ENCODE measurements around the gene CSH2.

GRCh38 chr17:63847525-63848249, 25.8 kb downstream of the CSH2 start:
- TF ChIP-seq CTCF (IDR thresholded peaks at IDR 0.05; ENCODE audit: insufficient read depth, low read length, poor library complexity, severe bottlenecking) = no peak
- no peak for TF ChIP-seq EZH2phosphoT487 (conservative IDR thresholded peaks at IDR 0.05; ENCODE audit: low read length)
